ENCODE results near the gene LBH. TPM values are rescaled to one million over a fixed set of nuclear protein-coding genes. Genes with fewer than 3 reads are reported as not detected.

Gene LBH
- polyA plus RNA-seq, 1 donor (not counting 4 experiments of a cell fraction or from before 2014, with no cell fraction given) = 0.83 TPM

GRCh38 chr2:30226144-30227032 is 4.9 kb upstream of the LBH start:
- H3K4me2 ChIP-seq (ENCODE audit: control insufficient read depth, extremely low read depth, insufficient read depth, low read depth, low read length) = no peak overlapping the region
- no peak overlapping the region for H3K4me3 ChIP-seq (ENCODE audit: control insufficient read depth in 2 of 3, extremely low read depth in 1 of 3, insufficient read depth in 2 of 3, low read depth in 1 of 3, low read length in 3 of 3)
- no peak for FAIRE-seq
- H3K36me3 ChIP-seq (ENCODE audit: control insufficient read depth in 2 of 2, extremely low read depth in 1 of 2, insufficient read depth in 2 of 2, low read length in 2 of 2) = no peaks in the 10 kb centered on the region
- peaks cover 4% of the 10 kb centered on the region for H3K4me1 ChIP-seq (ENCODE audit: control insufficient read depth, extremely low read depth, insufficient read depth, low read length)
- no peaks in the 10 kb centered on the region for H3K9me1 ChIP-seq (ENCODE audit: control insufficient read depth, extremely low read depth, insufficient read depth, low read length)
- no peaks in the 10 kb centered on the region for H3K9me3 ChIP-seq (ENCODE audit: control insufficient read depth, low read depth, low read length)
- no peak overlapping the region for H3K27ac ChIP-seq (ENCODE audit: control insufficient read depth, insufficient read depth, low read length)
- no peaks in the 10 kb centered on the region for H4K20me1 ChIP-seq (ENCODE audit: control insufficient read depth, extremely low read depth, insufficient read depth, low read length)
- dilution Hi-C loops (cut with MboI; ENCODE audit: extremely low pct_ligation_motif_present, low sequenced_read_pairs) = no loop called here
- no peak for TF ChIP-seq CTCF (optimal IDR thresholded peaks at IDR 0.05 in 1 of 3, IDR thresholded peaks at IDR 0.05 in 1 of 3, conservative IDR thresholded peaks at IDR 0.05 in 1 of 3; ENCODE audit: extremely low read depth in 1 of 3, insufficient read depth in 2 of 3, low read length in 3 of 3)
- TF ChIP-seq EZH2 (IDR thresholded peaks at IDR 0.05; ENCODE audit: low read length) = no peak
- H3K79me2 ChIP-seq (ENCODE audit: control insufficient read depth, insufficient read depth, low read length) = no peaks in the 10 kb centered on the region
- no peak overlapping the region for H3K9ac ChIP-seq (ENCODE audit: control insufficient read depth, extremely low read depth, insufficient read depth, low read length)
- DNase-seq (ENCODE audit: low read depth, low spot score) = no peak
- no peak overlapping the region for H2AFZ ChIP-seq (ENCODE audit: control insufficient read depth, low read length)
- H3K27me3 ChIP-seq (ENCODE audit: control insufficient read depth, extremely low read depth, insufficient read depth, low read length) = peaks cover 8% of the 10 kb centered on the region

- Histone ChIP-seq H3K4me2 (ENCODE audit: control insufficient read depth, extremely low read depth, insufficient read depth, low read depth, low read length) (no peak overlapping the region), H3K9ac (ENCODE audit: control insufficient read depth, extremely low read depth, insufficient read depth, low read length) (no peak overlapping the region), H3K36me3 (ENCODE audit: control insufficient read depth in 2 of 2, extremely low read depth in 1 of 2, insufficient read depth in 2 of 2, low read length in 2 of 2) (no peaks in the 10 kb centered on the region), H3K4me1 (ENCODE audit: control insufficient read depth, extremely low read depth, insufficient read depth, low read length) (peaks cover 7% of the 10 kb centered on the region), H3K79me2 (ENCODE audit: control insufficient read depth, insufficient read depth, low read length) (no peaks in the 10 kb centered on the region), H3K9me1 (ENCODE audit: control insufficient read depth, extremely low read depth, insufficient read depth, low read length) (no peaks in the 10 kb centered on the region), H3K27me3 (ENCODE audit: control insufficient read depth, extremely low read depth, insufficient read depth, low read length) (peaks cover 38% of the 10 kb centered on the region), H3K4me3 (ENCODE audit: control insufficient read depth in 2 of 3, extremely low read depth in 1 of 3, insufficient read depth in 2 of 3, low read depth in 1 of 3, low read length in 3 of 3) (no peak overlapping the region), H3K27ac (ENCODE audit: control insufficient read depth, insufficient read depth, low read length) (no peak overlapping the region), H3K9me3 (ENCODE audit: control insufficient read depth, low read depth, low read length) (no peaks in the 10 kb centered on the region), H2AFZ (ENCODE audit: control insufficient read depth, low read length) (no peak overlapping the region), H4K20me1 (ENCODE audit: control insufficient read depth, extremely low read depth, insufficient read depth, low read length) (no peaks in the 10 kb centered on the region)
- DNase-seq (ENCODE audit: low read depth, low spot score) (no peak), FAIRE-seq (no peak)
- TF ChIP-seq EZH2 (IDR thresholded peaks at IDR 0.05; ENCODE audit: low read length) = no peak
- no peak for TF ChIP-seq CTCF (optimal IDR thresholded peaks at IDR 0.05 in 1 of 3, IDR thresholded peaks at IDR 0.05 in 1 of 3, conservative IDR thresholded peaks at IDR 0.05 in 1 of 3; ENCODE audit: extremely low read depth in 1 of 3, insufficient read depth in 2 of 3, low read length in 3 of 3)
- dilution Hi-C loops (cut with MboI; ENCODE audit: extremely low pct_ligation_motif_present, low sequenced_read_pairs) = no loop called here
Observed at GRCh38 chr2:30229596-30229995, 1.7 kb upstream of the LBH start.
